Keratinocyte (primary cell): ENCODE measurements around the gene ZNF554. TPM values are rescaled to one million over a fixed set of nuclear protein-coding genes. Genes with fewer than 3 reads are reported as not detected.

Experiments used
- DNase-seq: peaks from one replicate; pipeline ENCODE4 v3.0.0-alpha.2; 2011; ENCODE audit warnings: low read depth, missing footprints, low spot score
- FAIRE-seq: peaks from 2 replicates; lab custom pipeline; 2011; peaks lifted over from hg19 to GRCh38; lab: Jason Lieb, UNC
- H2AFZ ChIP-seq: 2 replicates; pipeline ENCODE4 v1.6.0; 2012; ENCODE audit warnings: low read length, control low read depth, inconsistent platforms; ENCODE audit not compliant: control insufficient read depth
- H3K27ac ChIP-seq: 2 replicates; pipeline ENCODE4 v1.5.1; 2011; ENCODE audit warnings: low read length; ENCODE audit not compliant: control insufficient read depth, insufficient read depth
- H3K27me3 ChIP-seq: 3 replicates; pipeline ENCODE4 v1.6.0; 2011; ENCODE audit warnings: low read length; ENCODE audit not compliant: control insufficient read depth, insufficient read depth; ENCODE audit errors: extremely low read depth
- H3K36me3 ChIP-seq, 2 experiments: 2 replicates in 1 of 2; 3 replicates in 1 of 2; pipeline ENCODE4 v1.5.1; 2011; ENCODE audit warnings: low read length in 2 of 2, mild to moderate bottlenecking in 1 of 2; ENCODE audit not compliant: control insufficient read depth in 2 of 2, insufficient read depth in 2 of 2; ENCODE audit errors: extremely low read depth in 1 of 2
- H3K4me1 ChIP-seq: 3 replicates; pipeline ENCODE4 v1.5.1; 2011; ENCODE audit warnings: low read length; ENCODE audit not compliant: control insufficient read depth, insufficient read depth; ENCODE audit errors: extremely low read depth
- H3K4me2 ChIP-seq: 3 replicates; pipeline ENCODE4 v1.6.0; 2011; ENCODE audit warnings: low read depth, low read length; ENCODE audit not compliant: control insufficient read depth, insufficient read depth; ENCODE audit errors: extremely low read depth
- H3K4me3 ChIP-seq, 3 experiments: fragments of 200-600 bp in 1 of 3; sonication (generic) in 1 of 3; 2 replicates in 2 of 3; 3 replicates in 1 of 3; pipeline ENCODE4 v1.5.1; 2011 to 2016; ENCODE audit warnings: low read length in 3 of 3, mild to moderate bottlenecking in 3 of 3, control low read depth in 2 of 3, inconsistent platforms in 1 of 3, low read depth in 1 of 3, mixed read lengths in 1 of 3, mixed run types in 1 of 3, moderate library complexity in 1 of 3; ENCODE audit not compliant: control insufficient read depth in 2 of 3, insufficient read depth in 2 of 3; ENCODE audit errors: extremely low read depth in 1 of 3
- H3K79me2 ChIP-seq: 2 replicates; pipeline ENCODE4 v1.6.0; 2012; ENCODE audit warnings: low read length; ENCODE audit not compliant: control insufficient read depth, insufficient read depth
- H3K9ac ChIP-seq: 3 replicates; pipeline ENCODE4 v1.6.0; 2011; ENCODE audit warnings: low read length; ENCODE audit not compliant: control insufficient read depth, insufficient read depth; ENCODE audit errors: extremely low read depth
- H3K9me1 ChIP-seq: 3 replicates; pipeline ENCODE4 v1.6.0; 2011; ENCODE audit warnings: low read length; ENCODE audit not compliant: control insufficient read depth, insufficient read depth; ENCODE audit errors: extremely low read depth
- H3K9me3 ChIP-seq: 2 replicates; pipeline ENCODE4 v1.5.1; 2012; ENCODE audit warnings: low read depth, low read length; ENCODE audit not compliant: control insufficient read depth
- H4K20me1 ChIP-seq: 3 replicates; pipeline ENCODE4 v1.6.0; 2011; ENCODE audit warnings: low read length; ENCODE audit not compliant: control insufficient read depth, insufficient read depth; ENCODE audit errors: extremely low read depth
- EZH2 ChIP-seq: IDR thresholded peaks from one replicate; pipeline ENCODE4 v1.6.1; 2012; ENCODE audit warnings: inconsistent platforms, mild to moderate bottlenecking, low read length, moderate library complexity
- dilution Hi-C: fragments of 300-500 bp; cut with MboI; formaldehyde crosslinking; loops from one replicate; pipeline ENCODE4 v1.7.0; 2020; ENCODE audit warnings: low sequenced_read_pairs; ENCODE audit not compliant: extremely low pct_ligation_motif_present
- polyA plus RNA-seq, 5 experiments: library from polyadenylated mRNA; depleted of rRNA in 3 of 5; stranded (reverse) in 3 of 5; stranded (forward) in 1 of 5; unstranded in 1 of 5; fragments of >200 nt; gene quantifications; 1 replicate in 1 of 5; 2 replicates in 3 of 5; 3 replicates in 1 of 5; pipeline versions ENCODE4 v1.2.1 to v1.2.3, GENCODE V29; 2011 to 2012; ENCODE audit warnings: missing spikeins in 2 of 5, low read depth in 1 of 5, low replicate concordance in 1 of 5
- TF ChIP-seq, protein P1 (sequence below), 3 experiments: IDR thresholded peaks in 1 of 3; conservative IDR thresholded peaks in 1 of 3; optimal IDR thresholded peaks in 1 of 3; 2 replicates in 2 of 3; 3 replicates in 1 of 3; pipeline versions ENCODE3 to v1.5.1; 2011; ENCODE audit warnings: low read length in 3 of 3, mild to moderate bottlenecking in 3 of 3, moderate library complexity in 2 of 3, control low read depth in 1 of 3, inconsistent platforms in 1 of 3; ENCODE audit not compliant: insufficient read depth in 2 of 3; ENCODE audit errors: extremely low read depth in 1 of 3

ZNF554 gene
- polyA plus RNA-seq, 1 donor (not counting 4 experiments of a cell fraction or from before 2014, with no cell fraction given): 2.7 TPM

- DNase-seq (no peak), FAIRE-seq (no peak)
- H3K9ac ChIP-seq: no peak overlapping the region
- H3K4me2 ChIP-seq: no peak overlapping the region
- no peaks in the 10 kb centered on the region for H3K27me3 ChIP-seq
- no peaks in the 10 kb centered on the region for H3K9me1 ChIP-seq
- no peaks in the 10 kb centered on the region for H4K20me1 ChIP-seq
- no peak overlapping the region for H2AFZ ChIP-seq
- no peak overlapping the region for H3K4me3 ChIP-seq
- no peaks in the 10 kb centered on the region for H3K79me2 ChIP-seq
- TF ChIP-seq, protein P1, sequence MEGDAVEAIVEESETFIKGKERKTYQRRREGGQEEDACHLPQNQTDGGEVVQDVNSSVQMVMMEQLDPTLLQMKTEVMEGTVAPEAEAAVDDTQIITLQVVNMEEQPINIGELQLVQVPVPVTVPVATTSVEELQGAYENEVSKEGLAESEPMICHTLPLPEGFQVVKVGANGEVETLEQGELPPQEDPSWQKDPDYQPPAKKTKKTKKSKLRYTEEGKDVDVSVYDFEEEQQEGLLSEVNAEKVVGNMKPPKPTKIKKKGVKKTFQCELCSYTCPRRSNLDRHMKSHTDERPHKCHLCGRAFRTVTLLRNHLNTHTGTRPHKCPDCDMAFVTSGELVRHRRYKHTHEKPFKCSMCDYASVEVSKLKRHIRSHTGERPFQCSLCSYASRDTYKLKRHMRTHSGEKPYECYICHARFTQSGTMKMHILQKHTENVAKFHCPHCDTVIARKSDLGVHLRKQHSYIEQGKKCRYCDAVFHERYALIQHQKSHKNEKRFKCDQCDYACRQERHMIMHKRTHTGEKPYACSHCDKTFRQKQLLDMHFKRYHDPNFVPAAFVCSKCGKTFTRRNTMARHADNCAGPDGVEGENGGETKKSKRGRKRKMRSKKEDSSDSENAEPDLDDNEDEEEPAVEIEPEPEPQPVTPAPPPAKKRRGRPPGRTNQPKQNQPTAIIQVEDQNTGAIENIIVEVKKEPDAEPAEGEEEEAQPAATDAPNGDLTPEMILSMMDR (optimal IDR thresholded peaks at IDR 0.05 in 1 of 3, IDR thresholded peaks at IDR 0.05 in 1 of 3, conservative IDR thresholded peaks at IDR 0.05 in 1 of 3; ENCODE audit: extremely low read depth in 1 of 3, insufficient read depth in 2 of 3, low read length in 3 of 3): no peak
- no peak for TF ChIP-seq EZH2
- H3K36me3 ChIP-seq: no peaks in the 10 kb centered on the region
- dilution Hi-C loops: no loop called here
- peaks cover 2% of the 10 kb centered on the region for H3K9me3 ChIP-seq
- no peak overlapping the region for H3K27ac ChIP-seq
- H3K4me1 ChIP-seq: no peaks in the 10 kb centered on the region
Measured at GRCh38 chr19:2863816-2864215, 44.1 kb downstream of the ZNF554 start.

- H3K79me2 ChIP-seq: no peaks in the 10 kb centered on the region
- TF ChIP-seq EZH2: no peak
- TF ChIP-seq, protein P1 (optimal IDR thresholded peaks at IDR 0.05 in 1 of 3, IDR thresholded peaks at IDR 0.05 in 1 of 3, conservative IDR thresholded peaks at IDR 0.05 in 1 of 3; ENCODE audit: extremely low read depth in 1 of 3, insufficient read depth in 2 of 3, low read length in 3 of 3): no peak
- no peak overlapping the region for H3K4me3 ChIP-seq
- H3K9ac ChIP-seq: no peak overlapping the region
- H4K20me1 ChIP-seq: no peaks in the 10 kb centered on the region
- H3K27ac ChIP-seq: no peak overlapping the region
- DNase-seq (no peak), FAIRE-seq (no peak)
- no peaks in the 10 kb centered on the region for H3K36me3 ChIP-seq
- no peaks in the 10 kb centered on the region for H3K9me1 ChIP-seq
- no peak overlapping the region for H3K4me2 ChIP-seq
- no peaks in the 10 kb centered on the region for H3K4me1 ChIP-seq
- H3K9me3 ChIP-seq: no peaks in the 10 kb centered on the region
- no peak overlapping the region for H2AFZ ChIP-seq
- no peaks in the 10 kb centered on the region for H3K27me3 ChIP-seq
- dilution Hi-C loops: no loop called here
Measured at GRCh38 chr19:2865334-2866100, 45.8 kb downstream of the ZNF554 start.
